HG03280 (cell line): ENCODE results near the gene JKAMP.

Source experiments
- ATAC-seq: cut with Tn5 transposase; IDR thresholded peaks from one replicate; pipeline ENCODE4 v1.9.1; 2021; ENCODE audit warnings: mild to moderate bottlenecking, moderate library complexity; ENCODE audit not compliant: unreplicated experiment

Gene JKAMP

DNA sequence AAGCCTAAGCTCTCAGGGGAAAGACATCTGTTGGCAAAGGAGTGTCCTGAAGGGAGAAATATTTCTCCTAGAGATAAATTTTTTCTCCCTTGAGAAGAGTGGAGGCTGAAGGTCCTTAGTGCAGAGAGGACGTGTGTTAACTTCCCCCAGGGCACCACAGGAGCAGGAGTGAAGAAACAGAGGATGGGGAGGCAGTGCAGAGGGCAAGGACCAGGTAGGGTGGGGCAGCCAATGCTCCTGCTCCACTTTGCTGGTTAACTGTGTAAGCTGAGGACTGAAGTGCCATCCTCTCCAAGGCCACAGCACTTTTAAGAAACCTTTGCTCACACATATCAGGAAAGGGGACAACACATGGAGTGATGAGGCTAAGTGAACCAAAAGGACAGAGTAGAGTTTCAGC is 4.2 kb upstream of the JKAMP start:
- no peak for ATAC-seq

- no peak for ATAC-seq
Measured at GRCh38 chr14:59481407-59481806, 2.9 kb upstream of the JKAMP start.

- no peak for ATAC-seq
Measured at GRCh38 chr14:59481871-59482540, 2.3 kb upstream of the JKAMP start.

DNA sequence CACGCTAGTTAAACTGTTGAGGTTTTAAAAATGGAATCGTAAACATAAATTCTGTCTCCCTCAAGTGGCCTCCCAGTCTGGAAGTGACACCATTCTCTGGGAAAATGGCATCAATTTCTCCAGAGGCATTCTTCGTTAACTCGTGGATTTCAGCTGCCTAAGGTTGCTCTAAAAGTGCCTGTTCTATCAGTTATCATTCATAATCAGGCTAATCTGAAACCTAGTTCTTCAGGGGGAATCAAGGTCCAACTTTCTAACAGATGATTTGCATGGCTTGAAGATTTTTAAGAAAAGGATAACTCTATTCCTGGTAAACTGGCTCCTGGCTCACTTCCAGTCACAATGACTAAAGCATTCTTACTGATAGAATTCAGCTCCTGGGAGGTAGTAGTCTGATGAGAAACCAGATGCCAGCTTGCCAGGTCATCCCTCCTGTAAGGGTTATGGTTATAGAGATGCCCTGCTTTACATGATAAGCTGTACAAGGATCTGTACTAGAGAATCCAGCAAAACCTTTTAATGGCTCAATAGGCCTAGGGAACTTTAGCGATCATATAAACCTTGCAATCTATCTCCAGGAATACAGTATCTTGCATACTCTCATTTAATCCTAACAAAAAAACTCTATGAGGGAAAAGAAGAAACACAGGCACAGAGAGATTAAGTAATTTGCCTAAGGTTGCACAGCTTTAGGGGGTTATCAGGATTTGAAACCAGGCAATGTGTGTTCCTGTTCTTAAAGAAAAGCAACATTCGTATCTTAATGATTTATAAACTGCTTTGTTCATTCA is 1.6 kb upstream of the JKAMP start:
- ATAC-seq: no peak

GRCh38 chr14:59483363-59483762 is 954 bp upstream of the JKAMP start:
- ATAC-seq: no peak

- ATAC-seq: peak; percentile 52
Measured at GRCh38 chr14:59484639-59485175, 390 bp downstream of the JKAMP start.

DNA sequence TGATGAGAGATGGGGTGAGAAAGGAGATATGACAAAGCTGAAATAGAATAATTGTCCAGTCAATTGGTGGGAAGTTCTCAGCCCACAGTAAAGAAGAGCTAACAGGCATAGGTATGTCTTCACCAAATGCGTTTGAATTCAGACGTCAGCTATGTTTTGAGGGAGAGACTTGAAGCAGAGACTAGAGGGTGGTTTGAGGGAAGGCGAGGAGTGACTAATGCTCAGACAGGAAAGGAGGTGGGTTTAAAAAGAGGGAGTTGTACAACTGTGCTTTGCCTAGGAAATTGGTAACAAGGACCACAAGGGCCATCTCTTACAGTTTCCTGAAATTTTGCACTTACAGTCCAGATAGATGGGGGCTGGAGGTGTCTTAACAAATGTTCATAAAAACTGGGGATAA is 6.4 kb downstream of the JKAMP start:
- ATAC-seq: no peak

DNA sequence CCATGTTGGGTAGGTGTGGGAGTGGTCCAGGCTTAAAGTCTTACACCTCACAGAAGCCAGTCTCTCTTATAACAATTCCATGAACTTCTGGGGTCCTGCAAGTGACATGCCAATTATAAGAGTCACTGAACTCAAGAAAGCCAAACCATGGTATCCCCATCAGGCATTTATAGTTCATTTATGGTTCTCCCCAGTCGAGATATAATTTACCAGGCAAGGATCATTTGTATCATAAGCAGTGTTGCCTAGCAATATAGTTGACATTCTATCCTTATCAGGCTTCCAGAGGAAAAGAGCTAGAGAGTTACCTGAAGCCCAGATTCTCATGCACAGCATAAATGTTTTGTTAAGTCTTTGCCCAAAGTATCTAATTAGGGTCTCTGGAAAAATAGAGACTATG is 8.1 kb downstream of the JKAMP start:
- no peak for ATAC-seq

- no peak for ATAC-seq
Measured at GRCh38 chr14:59500732-59501131, 16.4 kb downstream of the JKAMP start.

DNA sequence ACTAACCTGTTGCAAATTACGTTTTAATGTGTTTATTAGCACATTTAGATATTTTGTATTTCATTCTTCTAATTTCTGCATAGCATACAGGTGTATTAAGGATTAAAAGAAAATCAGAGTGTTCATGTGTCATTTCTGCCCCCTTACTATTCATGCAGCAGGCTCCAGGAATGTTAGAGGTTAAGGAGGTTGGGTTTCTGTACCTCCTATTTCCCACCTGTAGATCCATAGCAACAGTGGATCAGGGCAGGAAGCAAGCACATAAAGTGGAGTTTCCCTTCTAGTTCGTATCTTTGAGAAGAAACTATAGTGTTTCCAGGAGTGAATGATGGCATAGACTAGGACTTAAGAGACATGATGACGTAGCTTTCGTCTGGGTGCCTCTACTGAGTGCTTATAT is 18.9 kb downstream of the JKAMP start:
- no peak for ATAC-seq

GRCh38 chr14:59507063-59507751 is 22.9 kb downstream of the JKAMP start:
- ATAC-seq: peak; percentile 88

- no peak for ATAC-seq
Measured at GRCh38 chr14:59507752-59508103, 23.4 kb downstream of the JKAMP start.

DNA sequence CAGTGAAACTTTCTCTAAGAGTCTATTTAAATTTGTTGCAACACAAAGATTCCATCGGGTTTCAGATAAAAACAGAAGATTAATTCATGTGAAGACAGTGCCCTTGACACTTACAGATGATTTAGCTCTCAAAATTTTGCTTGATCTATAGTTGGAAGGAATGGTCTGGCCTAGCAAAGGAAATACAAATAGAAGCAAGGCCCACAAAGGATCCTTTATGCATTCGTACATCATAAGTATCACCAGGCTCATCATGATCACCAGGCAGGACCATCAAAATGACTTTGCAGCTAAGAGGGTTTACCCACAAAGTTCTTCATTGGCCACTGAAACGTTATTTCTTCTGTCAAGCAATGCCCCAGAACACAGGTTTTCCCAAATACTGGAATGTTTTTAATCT is 24.8 kb downstream of the JKAMP start:
- no peak for ATAC-seq

GRCh38 chr14:59510001-59510400 is 25.7 kb downstream of the JKAMP start:
- no peak for ATAC-seq

- ATAC-seq: no peak
Measured at GRCh38 chr14:59510966-59511365, 26.6 kb downstream of the JKAMP start.

GRCh38 chr14:59511916-59512575 is 27.7 kb downstream of the JKAMP start:
- no peak for ATAC-seq

DNA sequence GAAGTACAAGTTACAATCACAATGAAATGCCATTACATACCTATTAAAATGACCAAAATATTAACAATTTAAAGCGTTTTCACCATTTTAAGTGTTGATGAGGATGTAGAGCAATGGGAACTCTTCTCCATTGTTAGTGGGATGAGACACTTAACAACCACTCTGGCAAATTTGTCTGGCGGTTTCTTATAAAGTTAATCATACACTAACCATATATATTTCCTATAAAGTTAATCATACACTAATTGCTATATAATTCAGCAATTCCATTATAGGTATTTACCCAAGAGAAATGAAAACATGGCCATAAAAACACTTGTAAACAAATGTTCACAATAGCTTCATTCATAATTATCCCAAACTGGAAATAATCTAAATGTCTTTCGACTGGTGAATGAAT is 35.9 kb downstream of the JKAMP start:
- ATAC-seq: no peak

DNA sequence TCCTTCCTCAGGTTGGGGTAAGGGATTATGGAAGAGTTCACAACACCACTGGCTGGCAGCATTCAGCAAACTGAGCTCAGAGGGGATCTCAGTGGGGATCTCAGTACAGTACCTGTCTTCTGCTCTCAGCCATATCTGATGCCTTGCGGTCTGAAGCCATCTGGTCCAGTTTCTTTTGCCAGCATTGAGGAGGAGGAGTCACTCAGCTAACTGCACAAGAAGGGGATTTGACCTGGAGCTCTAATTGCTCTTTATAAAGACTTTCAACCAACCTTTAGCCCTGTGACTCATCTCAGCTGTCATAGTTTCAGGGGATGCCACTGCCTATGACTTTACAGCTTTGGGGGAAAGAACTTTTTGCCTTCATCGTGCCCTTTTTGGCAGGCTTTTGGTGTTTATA is 44.9 kb downstream of the JKAMP start:
- ATAC-seq: no peak

GRCh38 chr14:59530349-59530748 is 46.0 kb downstream of the JKAMP start:
- ATAC-seq: no peak

- ATAC-seq: no peak
Measured at GRCh38 chr14:59532419-59532818, 48.1 kb downstream of the JKAMP start.

- ATAC-seq: no peak
Measured at GRCh38 chr14:59534361-59534987, 50.2 kb downstream of the JKAMP start.
